ENCODE results near the gene MON1B.
"Not testable (repeated sequence)": the region's sequence is repeated elsewhere in the genome, so short reads cannot be mapped to it uniquely, and the experiment has no call there.

The MON1B gene

DNA sequence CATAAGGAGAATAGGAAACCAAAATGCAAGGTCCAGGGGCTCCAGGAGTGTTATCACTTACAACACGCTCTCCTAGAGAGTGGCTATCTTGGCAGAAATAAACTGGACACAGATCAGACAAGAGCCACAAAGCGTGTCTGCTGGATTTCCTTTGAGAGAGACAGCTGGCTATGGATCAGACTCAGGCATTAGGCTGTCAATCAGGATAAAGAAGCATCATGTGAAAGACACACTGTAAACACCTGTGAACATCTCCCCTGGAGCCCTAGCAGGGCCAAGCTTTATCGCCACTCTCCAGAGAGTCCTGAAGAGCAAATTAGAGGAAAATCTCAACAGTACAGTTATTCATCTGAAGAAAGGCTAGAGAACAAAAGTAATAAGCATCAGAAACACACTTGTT lies 34.2 kb downstream of the MON1B start:
- TF ChIP-seq POLR2AphosphoS5 (IDR thresholded peaks at IDR 0.05; ENCODE audit: low read depth, low read length) (no peak), TAF1 (IDR thresholded peaks at IDR 0.05; ENCODE audit: borderline replicate concordance, low read depth, low read length) (no peak), POLR2A (IDR thresholded peaks at IDR 0.05; ENCODE audit: low read depth, low read length) (no peak)
- no peak for FAIRE-seq
- no peak for DNase-seq (ENCODE audit: insufficient read length)

DNA sequence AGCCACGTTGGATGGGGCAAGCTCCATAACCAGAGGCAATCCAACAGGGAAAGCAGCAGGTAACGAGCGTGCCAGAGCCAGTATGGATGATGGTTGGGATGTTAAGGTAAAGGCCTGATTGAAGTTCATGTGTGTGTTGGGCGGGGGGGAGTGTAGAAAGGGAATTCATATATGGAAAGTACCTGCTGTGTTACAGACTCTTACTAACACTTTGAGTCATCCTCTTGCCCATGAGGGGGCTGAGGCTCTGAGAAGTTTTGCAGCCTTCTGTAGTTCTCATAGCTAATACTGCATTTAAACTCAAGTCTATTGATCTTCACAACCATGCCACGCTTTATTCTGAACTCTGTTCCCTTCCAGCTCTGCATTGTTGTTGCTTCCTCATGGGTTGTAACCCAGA lies 36.8 kb downstream of the MON1B start:
- no peak for TF ChIP-seq POLR2A (IDR thresholded peaks at IDR 0.05; ENCODE audit: low read depth, low read length)
- TF ChIP-seq POLR2AphosphoS5 (IDR thresholded peaks at IDR 0.05; ENCODE audit: low read depth, low read length) = no peak
- no peak for TF ChIP-seq TAF1 (IDR thresholded peaks at IDR 0.05; ENCODE audit: borderline replicate concordance, low read depth, low read length)
- DNase-seq (ENCODE audit: insufficient read length) (no peak), FAIRE-seq (no peak)

DNA sequence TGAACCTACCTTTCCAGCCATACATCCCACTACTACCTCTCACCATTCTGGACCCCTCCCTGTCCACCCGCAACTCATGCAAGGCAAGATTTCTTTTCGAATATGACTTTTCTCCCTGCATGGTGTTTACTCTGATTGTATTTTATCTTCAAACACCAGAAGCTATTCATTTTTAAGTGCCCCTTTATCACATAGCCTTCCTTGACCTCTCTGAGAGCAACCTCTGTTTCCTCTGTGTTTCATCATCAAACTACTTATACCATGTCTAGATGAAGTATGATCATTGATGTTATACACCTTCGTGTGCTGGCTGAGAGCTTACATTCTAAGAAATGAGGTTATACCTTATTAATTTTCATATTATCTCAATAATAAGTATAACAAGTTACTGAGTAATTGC lies 40.1 kb downstream of the MON1B start:
- no peak for FAIRE-seq
- TF ChIP-seq POLR2A (IDR thresholded peaks at IDR 0.05; ENCODE audit: low read depth, low read length) (no peak), TAF1 (IDR thresholded peaks at IDR 0.05; ENCODE audit: borderline replicate concordance, low read depth, low read length) (no peak), POLR2AphosphoS5 (IDR thresholded peaks at IDR 0.05; ENCODE audit: low read depth, low read length) (no peak)

DNA sequence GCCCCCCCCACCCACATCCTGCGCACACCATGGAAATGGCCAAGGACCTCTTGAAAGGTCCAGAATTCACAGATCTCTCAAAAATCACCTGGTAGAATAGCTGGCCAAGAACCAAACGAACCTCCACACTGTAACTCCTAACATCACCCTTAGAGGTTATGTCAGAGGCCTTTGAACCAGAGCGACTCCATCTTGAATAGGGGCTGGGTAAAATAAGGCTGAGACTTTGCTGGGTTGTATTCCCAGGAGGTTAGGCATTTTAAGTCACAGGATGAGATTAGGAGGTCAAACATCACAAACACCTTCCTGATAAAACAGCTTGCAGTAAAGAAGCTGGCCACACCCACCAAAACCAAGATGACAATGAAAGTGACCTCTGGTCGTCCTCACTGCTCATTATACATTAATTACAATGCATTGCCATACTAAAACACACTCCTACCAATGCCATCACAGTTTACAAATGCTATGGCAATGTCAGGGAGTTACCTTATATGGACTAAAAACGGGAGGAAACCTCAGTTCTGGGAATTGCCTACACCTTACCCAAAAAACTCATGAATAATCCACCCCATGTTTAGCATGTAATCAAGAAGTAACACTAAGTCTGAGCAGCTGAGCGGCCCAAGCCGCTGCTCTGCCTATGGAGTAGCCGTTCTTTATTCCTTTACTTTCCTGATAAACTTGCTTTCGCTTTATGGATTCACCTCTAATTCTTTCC lies 43.0 kb downstream of the MON1B start:
- FAIRE-seq = no peak

More for the DNA sequence above, 40.1 kb downstream of the MON1B start:
- DNase-seq (ENCODE audit: insufficient read length) = no peak

DNA sequence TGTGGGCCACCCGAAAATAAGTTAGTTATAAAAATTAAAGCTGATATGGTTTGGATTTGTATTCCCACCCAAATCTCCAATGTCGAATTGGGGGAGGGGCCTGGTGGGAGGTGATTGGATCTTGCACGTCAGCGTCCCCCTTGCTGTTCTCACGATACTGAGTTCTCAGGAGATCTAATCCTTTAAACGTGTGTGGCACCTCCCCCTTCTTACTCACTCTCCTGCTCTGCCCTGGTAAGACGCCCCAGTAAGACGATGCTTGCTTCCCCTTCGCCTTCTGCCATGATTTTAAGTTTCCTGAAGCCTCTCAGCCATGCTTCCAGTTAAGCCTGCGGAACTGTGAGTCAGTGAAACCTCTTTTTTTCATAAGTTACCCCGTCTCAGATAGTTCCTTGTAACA lies 43.6 kb downstream of the MON1B start:
- FAIRE-seq (no peak), DNase-seq (ENCODE audit: insufficient read length) (no peak)
- TF ChIP-seq POLR2A (IDR thresholded peaks at IDR 0.05; ENCODE audit: low read depth, low read length) = no peak
- no peak for TF ChIP-seq TAF1 (IDR thresholded peaks at IDR 0.05; ENCODE audit: borderline replicate concordance, low read depth, low read length)
- no peak for TF ChIP-seq POLR2AphosphoS5 (IDR thresholded peaks at IDR 0.05; ENCODE audit: low read depth, low read length)

More for the DNA sequence above, 43.0 kb downstream of the MON1B start:
- DNase-seq (ENCODE audit: insufficient read length) = no peak
- TF ChIP-seq POLR2A (IDR thresholded peaks at IDR 0.05; ENCODE audit: low read depth, low read length) = no peak
- TF ChIP-seq TAF1 (IDR thresholded peaks at IDR 0.05; ENCODE audit: borderline replicate concordance, low read depth, low read length) = no peak
- no peak for TF ChIP-seq POLR2AphosphoS5 (IDR thresholded peaks at IDR 0.05; ENCODE audit: low read depth, low read length)

DNA sequence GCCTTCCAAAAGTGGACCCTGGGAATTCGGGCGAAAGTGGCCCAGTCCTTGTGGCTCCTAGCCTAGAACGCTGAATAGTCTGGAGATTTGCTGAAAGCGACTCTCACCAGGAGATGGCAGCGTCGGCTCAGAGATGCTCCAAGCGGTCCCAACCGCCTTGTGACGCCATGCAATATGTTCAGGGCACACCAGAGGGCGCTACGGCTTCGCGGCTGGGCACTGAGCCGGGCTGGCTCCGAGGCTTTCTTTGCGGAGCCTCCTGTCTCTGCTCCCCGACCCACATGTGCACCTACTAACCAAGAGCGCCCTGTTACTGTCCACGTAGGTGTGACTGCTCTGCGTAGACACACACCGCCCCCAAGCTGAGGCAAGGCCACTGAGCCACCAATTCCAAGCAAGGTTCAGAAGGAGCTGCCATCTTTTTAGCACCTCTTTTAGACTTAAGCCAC lies 45.1 kb downstream of the MON1B start:
- TF ChIP-seq POLR2A (IDR thresholded peaks at IDR 0.05; ENCODE audit: low read depth, low read length) = no peak
- no peak for TF ChIP-seq TAF1 (IDR thresholded peaks at IDR 0.05; ENCODE audit: borderline replicate concordance, low read depth, low read length)
- TF ChIP-seq POLR2AphosphoS5 (IDR thresholded peaks at IDR 0.05; ENCODE audit: low read depth, low read length) = no peak
- DNase-seq (ENCODE audit: insufficient read length) (peak; percentile 65), FAIRE-seq (peak; percentile 89)

DNA sequence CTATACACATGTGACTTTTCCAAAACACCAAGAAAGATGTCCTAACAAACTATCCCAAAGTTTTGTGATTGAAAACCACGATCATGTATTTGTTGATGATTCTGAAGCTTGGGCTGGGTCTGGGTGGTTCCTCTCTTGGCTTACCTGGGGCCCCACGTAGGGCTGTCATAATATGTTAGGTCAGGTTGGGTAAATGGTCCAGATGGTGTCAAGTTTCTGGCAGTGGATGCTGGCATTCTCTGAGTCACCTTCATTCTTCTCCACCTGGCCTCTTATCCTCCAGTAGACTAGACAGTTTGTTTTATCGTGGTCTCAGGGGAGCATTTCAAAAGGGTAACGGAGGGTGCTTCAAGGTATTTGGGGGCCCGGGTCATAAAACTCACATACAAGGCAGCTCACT lies 47.6 kb downstream of the MON1B start:
- DNase-seq (ENCODE audit: insufficient read length) (no peak), FAIRE-seq (no peak)
- no peak for TF ChIP-seq TAF1 (IDR thresholded peaks at IDR 0.05; ENCODE audit: borderline replicate concordance, low read depth, low read length)
- no peak for TF ChIP-seq POLR2A (IDR thresholded peaks at IDR 0.05; ENCODE audit: low read depth, low read length)
- no peak for TF ChIP-seq POLR2AphosphoS5 (IDR thresholded peaks at IDR 0.05; ENCODE audit: low read depth, low read length)

DNA sequence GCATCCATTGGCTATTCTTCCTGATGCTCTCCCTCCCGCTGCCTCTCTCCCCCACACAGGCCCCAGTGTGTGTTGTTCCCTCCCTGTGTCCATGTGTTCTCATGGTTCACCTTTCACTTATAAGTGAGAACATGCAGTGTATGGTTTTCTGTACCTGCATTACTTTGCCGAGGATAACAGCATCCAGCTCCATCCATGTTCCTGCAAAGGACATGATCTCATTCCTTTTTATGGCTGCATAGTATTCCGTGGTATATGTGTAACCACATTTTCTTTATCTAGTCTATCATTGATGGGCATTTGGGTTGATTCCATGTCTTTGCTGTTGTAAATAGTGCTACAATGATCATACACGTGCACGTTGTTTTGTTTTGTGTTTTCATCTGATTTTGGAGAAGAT lies 51.5 kb downstream of the MON1B start:
- DNase-seq (ENCODE audit: insufficient read length); FAIRE-seq: not testable (repeated sequence)

DNA sequence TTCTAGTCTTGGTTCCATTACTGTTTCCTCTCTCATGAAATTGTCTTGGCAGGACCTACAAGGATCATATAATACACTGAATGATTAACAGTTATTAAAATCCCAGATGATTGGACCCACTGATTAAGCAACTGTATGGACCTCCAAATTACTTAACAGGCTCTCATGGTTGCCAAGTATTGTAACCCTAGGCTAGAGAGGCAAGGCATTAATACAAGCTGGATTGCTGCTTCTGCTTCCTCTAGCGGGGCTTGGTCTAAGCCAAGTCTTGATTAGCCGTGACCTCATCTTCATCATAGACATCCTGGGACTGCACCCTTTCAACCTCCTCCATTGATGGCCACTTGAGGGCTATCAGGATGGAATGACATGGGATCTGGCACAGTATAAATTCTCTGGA lies 55.2 kb downstream of the MON1B start:
- DNase-seq (ENCODE audit: insufficient read length) = no peak
- TF ChIP-seq POLR2A (IDR thresholded peaks at IDR 0.05; ENCODE audit: low read depth, low read length) (no peak), POLR2AphosphoS5 (IDR thresholded peaks at IDR 0.05; ENCODE audit: low read depth, low read length) (no peak), TAF1 (IDR thresholded peaks at IDR 0.05; ENCODE audit: borderline replicate concordance, low read depth, low read length) (no peak)
- no peak for FAIRE-seq

DNA sequence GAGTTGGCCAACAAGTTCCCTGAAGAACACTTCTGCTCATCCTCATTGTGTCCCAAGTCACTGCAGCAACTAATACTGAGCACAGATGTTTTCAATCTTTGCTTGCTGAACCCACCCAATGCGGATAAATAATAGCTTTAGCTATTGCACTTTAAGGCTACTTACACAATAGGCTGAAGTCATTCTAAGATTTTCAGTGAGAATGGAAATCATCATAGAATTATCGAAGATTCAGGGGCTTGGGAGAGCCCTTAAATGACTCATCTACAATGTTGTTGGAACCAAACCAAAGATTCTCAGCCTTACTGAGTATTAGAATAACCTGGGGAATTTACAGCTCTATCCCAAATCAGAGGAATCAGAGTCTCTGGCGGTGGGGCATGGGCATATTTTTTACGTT lies 59.4 kb downstream of the MON1B start:
- no peak for FAIRE-seq
- TF ChIP-seq TAF1 (IDR thresholded peaks at IDR 0.05; ENCODE audit: borderline replicate concordance, low read depth, low read length) (no peak), POLR2A (IDR thresholded peaks at IDR 0.05; ENCODE audit: low read depth, low read length) (no peak), POLR2AphosphoS5 (IDR thresholded peaks at IDR 0.05; ENCODE audit: low read depth, low read length) (no peak)
- no peak for DNase-seq (ENCODE audit: insufficient read length)
